ENCODE data around the gene SERPING1.
A peak's percentile ranks its signal among the peaks of the same experiment; 100 is the strongest.

SERPING1 gene

DNA sequence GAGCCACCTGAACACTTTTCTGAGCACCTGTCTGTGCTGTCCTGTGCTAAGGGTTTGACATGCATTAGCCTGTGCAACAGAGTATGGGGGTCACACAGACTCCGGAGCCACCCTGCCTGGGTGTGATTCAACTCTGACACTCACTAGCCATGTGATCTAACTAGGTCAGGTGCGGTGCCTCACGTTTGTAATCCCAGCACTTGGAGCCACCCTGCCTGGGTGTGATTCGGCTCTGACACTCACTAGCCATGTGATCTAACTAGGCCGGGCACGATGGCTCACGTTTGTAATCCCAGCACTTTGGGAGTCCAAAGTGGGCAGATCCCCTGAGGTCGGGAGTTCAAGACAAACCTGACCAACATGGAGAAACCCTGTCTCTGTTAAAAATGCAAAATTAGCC, 41.4 kb upstream of the SERPING1 start:
- in situ Hi-C loops (cut with MboI; ENCODE audit: low sequenced_read_pairs, unreplicated experiment): no loop called here
- TF ChIP-seq CTCF (IDR thresholded peaks at IDR 0.05; ENCODE audit: borderline replicate concordance, control extremely low read depth, extremely low read depth, insufficient read depth, missing control alignments): no peak
- no peak for DNase-seq (ENCODE audit: low spot score)

DNA sequence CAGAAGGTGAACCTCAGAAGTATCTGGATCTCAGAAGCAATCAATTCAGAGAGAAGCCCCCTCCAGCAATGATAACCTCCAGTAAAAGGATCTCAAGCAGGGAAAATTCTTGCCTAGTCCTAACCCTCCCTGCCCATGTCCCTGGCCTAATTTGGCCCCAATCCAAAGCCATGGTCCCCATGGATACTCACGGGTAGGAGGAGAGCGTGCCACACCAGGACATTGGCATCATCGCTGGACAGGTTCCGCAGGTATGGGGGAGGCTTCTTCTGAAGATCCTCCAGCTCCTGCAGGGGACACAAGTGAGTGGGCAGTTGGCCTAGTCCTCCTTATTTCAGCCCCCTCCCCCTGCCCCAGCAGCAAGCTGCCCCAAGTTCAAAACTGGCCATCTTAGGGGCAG, 37.3 kb upstream of the SERPING1 start:
- no peak for DNase-seq (ENCODE audit: low spot score)
- TF ChIP-seq CTCF (IDR thresholded peaks at IDR 0.05; ENCODE audit: borderline replicate concordance, control extremely low read depth, extremely low read depth, insufficient read depth, missing control alignments): no peak
- in situ Hi-C loops (cut with MboI; ENCODE audit: low sequenced_read_pairs, unreplicated experiment): no loop called here

DNA sequence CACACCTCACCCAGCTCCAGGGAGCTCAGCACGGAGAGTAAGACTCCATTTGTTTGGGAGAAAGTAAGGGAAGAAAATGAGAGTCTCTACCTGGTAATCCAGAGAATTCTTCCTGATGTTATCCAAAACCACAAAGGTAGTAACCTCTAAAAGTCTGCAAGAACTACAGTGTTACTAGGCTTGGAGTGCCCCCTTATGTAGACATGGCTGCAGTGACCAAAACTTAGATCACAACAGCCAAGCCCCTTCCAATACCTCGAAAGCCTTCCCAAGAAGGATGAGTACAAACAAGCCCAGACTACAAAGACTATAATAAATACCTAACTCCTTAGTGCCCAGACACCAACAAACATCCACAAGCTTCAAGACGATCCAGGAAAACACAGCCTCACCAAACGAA, 34.9 kb upstream of the SERPING1 start:
- DNase-seq (ENCODE audit: low spot score): no peak
- no peak for TF ChIP-seq CTCF (IDR thresholded peaks at IDR 0.05; ENCODE audit: borderline replicate concordance, control extremely low read depth, extremely low read depth, insufficient read depth, missing control alignments)
- in situ Hi-C loops (cut with MboI; ENCODE audit: low sequenced_read_pairs, unreplicated experiment): no loop called here

GRCh38 chr11:57566005-57566904, 31.2 kb upstream of the SERPING1 start:
- in situ Hi-C loops (cut with MboI; ENCODE audit: low sequenced_read_pairs, unreplicated experiment): loop anchor here (5.0 kb wide), 1 partner anchor 76 kb away; no protein-coding TSS in a partner anchor
- no peak for TF ChIP-seq CTCF (IDR thresholded peaks at IDR 0.05; ENCODE audit: borderline replicate concordance, control extremely low read depth, extremely low read depth, insufficient read depth, missing control alignments)
- DNase-seq (ENCODE audit: low spot score): peak; percentile 70

DNA sequence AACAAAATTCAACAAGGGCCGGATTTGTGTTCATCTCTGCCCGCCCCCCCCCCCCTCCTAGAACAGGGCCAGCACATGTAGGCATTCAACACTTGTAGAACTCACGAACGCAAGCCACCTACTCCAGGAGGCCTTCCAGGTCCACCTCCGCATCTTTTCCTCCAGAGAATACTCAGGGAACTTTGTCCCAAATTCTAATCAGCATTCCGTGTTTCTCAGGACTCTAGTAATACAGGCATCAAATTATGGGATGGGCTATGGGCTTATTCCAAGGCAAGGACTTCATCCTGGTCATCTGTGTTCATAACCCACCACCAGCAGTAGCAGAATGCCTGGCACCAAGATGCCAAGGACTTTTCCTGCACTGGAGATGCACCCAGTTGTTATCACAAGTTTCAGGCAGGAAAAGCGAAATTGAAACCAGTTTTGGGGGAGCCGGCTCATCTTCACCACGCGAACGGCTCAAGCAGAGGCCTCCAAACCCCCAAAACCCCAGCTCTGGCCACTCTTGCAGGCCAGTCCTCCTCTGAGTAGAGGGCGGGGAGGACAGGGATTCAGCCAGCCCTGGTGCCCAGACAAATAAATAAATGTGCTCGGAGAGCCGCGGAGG, 30.5 kb upstream of the SERPING1 start:
- no peak for TF ChIP-seq CTCF (IDR thresholded peaks at IDR 0.05; ENCODE audit: borderline replicate concordance, control extremely low read depth, extremely low read depth, insufficient read depth, missing control alignments)
- in situ Hi-C loops (cut with MboI; ENCODE audit: low sequenced_read_pairs, unreplicated experiment): loop anchor here (5.0 kb wide), 1 partner anchor 75 kb away; no protein-coding TSS in a partner anchor
- peak; percentile 48 for DNase-seq (ENCODE audit: low spot score)

DNA sequence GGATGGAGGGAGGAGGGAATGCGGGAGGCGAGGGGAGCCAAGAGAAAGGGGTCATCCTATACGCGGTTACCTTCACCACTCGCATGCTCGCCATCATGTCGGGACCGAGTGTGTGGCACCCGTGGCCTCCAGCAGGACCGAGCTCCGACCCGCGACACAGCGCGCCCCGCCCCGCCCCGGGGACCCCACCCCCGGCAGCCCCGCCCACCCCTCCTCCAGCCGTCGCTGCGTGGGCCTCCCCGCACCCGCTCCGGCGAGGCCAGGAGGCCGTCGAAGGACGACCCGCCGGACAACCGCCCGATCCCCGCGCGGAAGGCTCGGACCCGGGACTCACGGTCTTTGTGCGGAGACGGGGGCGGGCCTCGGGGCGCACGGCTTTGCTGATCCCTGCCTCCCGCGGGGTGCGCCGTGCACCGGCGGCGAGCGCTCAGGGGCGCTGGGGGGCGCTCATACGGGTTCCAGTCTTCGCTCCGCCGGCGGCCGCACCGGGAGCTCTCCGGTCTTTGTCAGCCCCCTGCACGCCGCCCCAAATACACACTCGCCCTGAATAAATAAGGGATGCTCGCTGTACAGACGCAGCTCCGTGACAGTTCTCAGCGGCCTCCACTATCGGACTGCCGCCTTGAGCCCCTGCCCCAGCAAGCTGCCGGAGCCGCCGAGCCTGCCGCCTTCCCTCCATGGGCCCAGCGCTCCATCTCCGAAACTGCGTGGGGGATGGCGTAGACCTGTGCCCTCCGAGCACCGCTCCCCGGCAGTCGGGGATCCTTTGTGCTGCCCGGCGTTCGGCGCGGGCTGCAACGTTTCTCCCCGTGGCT, 29.8 kb upstream of the SERPING1 start, which contains the start of gene UBE2L6:
UBE2L6 (minus strand) TSS at position 158 of the 815 bp plus-strand sequence; CDS start at position 97, 61 bp downstream.
- DNase-seq (ENCODE audit: low spot score): peak; percentile 88
- TF ChIP-seq CTCF (IDR thresholded peaks at IDR 0.05; ENCODE audit: borderline replicate concordance, control extremely low read depth, extremely low read depth, insufficient read depth, missing control alignments): peak; percentile 70
- in situ Hi-C loops (cut with MboI; ENCODE audit: low sequenced_read_pairs, unreplicated experiment): loop anchor here (5.0 kb wide), 1 partner anchor 75 kb away; no protein-coding TSS in a partner anchor

Measured in GM13976 (cell line).